H9 (cell line): ENCODE results near the gene LRRC26. TPM values are rescaled to one million over a fixed set of nuclear protein-coding genes. Genes with fewer than 3 reads are reported as not detected.

Source experiments
- DNase-seq: peaks from one replicate; pipeline ENCODE4 v3.0.0-alpha.2; 2017
- H2AFZ ChIP-seq: one replicate; pipeline ENCODE4 v1.6.1; 2013; ENCODE audit warnings: mild to moderate bottlenecking, low read length, control low read depth, moderate library complexity
- H2AK5ac ChIP-seq: 2 replicates; pipeline ENCODE4 v1.6.1; 2013; ENCODE audit warnings: low read length, control low read depth, mixed read lengths; ENCODE audit not compliant: insufficient read length
- H2BK120ac ChIP-seq: one replicate; pipeline ENCODE4 v1.6.1; 2013; ENCODE audit warnings: low read depth, mild to moderate bottlenecking, low read length, control low read depth, inconsistent platforms; ENCODE audit not compliant: poor library complexity, severe bottlenecking
- H2BK12ac ChIP-seq: 2 replicates; pipeline ENCODE4 v1.6.1; 2013; ENCODE audit warnings: low read length, control low read depth, mixed read lengths, low read depth; ENCODE audit not compliant: insufficient read length
- H2BK15ac ChIP-seq: 2 replicates; pipeline ENCODE4 v1.6.1; 2013; ENCODE audit warnings: low read depth, low read length, control low read depth
- H2BK20ac ChIP-seq: one replicate; pipeline ENCODE4 v1.6.1; 2013; ENCODE audit warnings: low read depth, mild to moderate bottlenecking, low read length, control low read depth, inconsistent platforms; ENCODE audit not compliant: poor library complexity, severe bottlenecking
- H2BK5ac ChIP-seq: 2 replicates; pipeline ENCODE4 v1.6.1; 2013; ENCODE audit warnings: low read length, control low read depth, mixed read lengths; ENCODE audit not compliant: insufficient read length
- H3K14ac ChIP-seq: 2 replicates; pipeline ENCODE4 v1.6.1; 2013; ENCODE audit warnings: low read length, control low read depth; ENCODE audit not compliant: insufficient read depth
- H3K18ac ChIP-seq: 2 replicates; pipeline ENCODE4 v1.6.1; 2013; ENCODE audit warnings: low read depth, mild to moderate bottlenecking, mixed read lengths, low read length, control low read depth; ENCODE audit not compliant: insufficient read length
- H3K23ac ChIP-seq: 2 replicates; pipeline ENCODE4 v1.6.1; 2013; ENCODE audit warnings: low read length, control low read depth, mixed read lengths, low read depth; ENCODE audit not compliant: insufficient read length
- H3K23me2 ChIP-seq: 2 replicates; pipeline ENCODE4 v1.6.1; 2013; ENCODE audit warnings: low read depth, mild to moderate bottlenecking, mixed read lengths, low read length, control low read depth; ENCODE audit not compliant: insufficient read length, poor library complexity, severe bottlenecking
- H3K27ac ChIP-seq: 2 replicates; pipeline ENCODE4 v1.5.1; 2013; ENCODE audit warnings: low read length, control low read depth, mixed read lengths, low read depth; ENCODE audit not compliant: insufficient read length
- H3K27me3 ChIP-seq: 2 replicates; pipeline ENCODE4 v1.6.1; 2013; ENCODE audit warnings: low read length, control low read depth, inconsistent platforms; ENCODE audit not compliant: insufficient read depth
- H3K4ac ChIP-seq: 2 replicates; pipeline ENCODE4 v1.6.1; 2013; ENCODE audit warnings: low read depth, mild to moderate bottlenecking, control low read depth, inconsistent platforms, low read length, moderate library complexity
- H3K4me1 ChIP-seq: 2 replicates; pipeline ENCODE4 v1.6.1; 2013; ENCODE audit warnings: low read length, control low read depth, inconsistent platforms; ENCODE audit not compliant: insufficient read depth
- H3K4me2 ChIP-seq: 2 replicates; pipeline ENCODE4 v1.6.1; 2013; ENCODE audit warnings: low read length, control low read depth, mixed read lengths; ENCODE audit not compliant: insufficient read length, insufficient read depth
- H3K56ac ChIP-seq: 2 replicates; pipeline ENCODE4 v1.6.1; 2013; ENCODE audit warnings: low read depth, mild to moderate bottlenecking, mixed read lengths, low read length, control low read depth; ENCODE audit not compliant: insufficient read length
- H3K79me1 ChIP-seq: 2 replicates; pipeline ENCODE4 v1.6.1; 2013; ENCODE audit warnings: low read depth, mild to moderate bottlenecking, moderate library complexity, low read length, control low read depth, inconsistent platforms; ENCODE audit not compliant: insufficient read depth, poor library complexity, severe bottlenecking
- H3K79me2 ChIP-seq: 2 replicates; pipeline ENCODE4 v1.6.1; 2013; ENCODE audit warnings: low read length, control low read depth, inconsistent platforms; ENCODE audit not compliant: insufficient read depth
- H3K9ac ChIP-seq: 2 replicates; pipeline ENCODE4 v1.6.1; 2013; ENCODE audit warnings: low read length, control low read depth, mixed read lengths; ENCODE audit not compliant: insufficient read length; ENCODE audit errors: extremely low read depth
- H3K9me3 ChIP-seq: one replicate; pipeline ENCODE4 v1.6.1; 2013; ENCODE audit warnings: low read depth, low read length, inconsistent platforms; ENCODE audit not compliant: control insufficient read depth
- H3T11ph ChIP-seq: one replicate; pipeline ENCODE4 v1.6.1; 2013; ENCODE audit warnings: mild to moderate bottlenecking, low read length, control low read depth, inconsistent platforms
- H4K20me1 ChIP-seq: one replicate; pipeline ENCODE4 v1.6.1; 2013; ENCODE audit not compliant: control insufficient read depth, insufficient read length, insufficient read depth
- H4K5ac ChIP-seq: 2 replicates; pipeline ENCODE4 v1.6.1; 2013; ENCODE audit warnings: low read depth, mild to moderate bottlenecking, mixed read lengths, low read length, control low read depth; ENCODE audit not compliant: insufficient read length
- H4K8ac ChIP-seq: replicated peaks from 2 replicates; pipeline ENCODE4 v1.6.1; 2013; ENCODE audit warnings: low read length, control low read depth, mixed read lengths, low read depth; ENCODE audit not compliant: insufficient read length
- H4K91ac ChIP-seq: 2 replicates; pipeline ENCODE4 v1.6.1; 2013; ENCODE audit warnings: low read depth, mild to moderate bottlenecking, moderate library complexity, mixed read lengths, low read length, control low read depth; ENCODE audit not compliant: insufficient read length
- H3K27ac Mint-ChIP-seq, 3 experiments: 2 replicates in 2 of 3; 3 replicates in 1 of 3; pipeline ENCODE4 v1.8.0; 2020 to 2021; ENCODE audit warnings: mixed read lengths in 3 of 3, mild to moderate bottlenecking in 1 of 3, moderate library complexity in 1 of 3
- H3K27me3 Mint-ChIP-seq: 2 replicates; pipeline ENCODE4 v1.8.0; 2021; ENCODE audit warnings: low read depth, mild to moderate bottlenecking, moderate library complexity, mixed read lengths
- H3K36me3 Mint-ChIP-seq, 3 experiments: 2 replicates in 2 of 3; 3 replicates in 1 of 3; pipeline ENCODE4 v1.8.0; 2020 to 2021; ENCODE audit warnings: low read depth in 3 of 3, mixed read lengths in 3 of 3; ENCODE audit not compliant: insufficient read depth in 1 of 3
- H3K4me1 Mint-ChIP-seq, 2 experiments: 2 replicates each; pipeline ENCODE4 v1.8.0; 2020; ENCODE audit warnings: mixed read lengths in 2 of 2
- H3K4me3 Mint-ChIP-seq, 2 experiments: 2 replicates in 1 of 2; 3 replicates in 1 of 2; pipeline ENCODE4 v1.8.0; 2020 to 2021; ENCODE audit warnings: mild to moderate bottlenecking in 2 of 2, mixed read lengths in 2 of 2, moderate library complexity in 1 of 2
- H3K9me3 Mint-ChIP-seq, 2 experiments: 2 replicates in 1 of 2; 3 replicates in 1 of 2; pipeline ENCODE4 v1.8.0; 2020; ENCODE audit warnings: mild to moderate bottlenecking in 2 of 2, mixed read lengths in 2 of 2, moderate library complexity in 1 of 2
- WGBS: extraction: QIAGEN DNeasy Blood & Tissue Kit; methylation state at CpG from one replicate; pipeline ENCODE4 v1.1.7; 2013; ENCODE audit warnings: missing lambda C conversion rate, low lambda C conversion rate, mixed read lengths; ENCODE audit not compliant: insufficient read length; ENCODE audit errors: extremely low coverage; 5-methylcytosine and 5-hydroxymethylcytosine counted together
- total RNA-seq: library from RNA; stranded (reverse); gene quantifications from 2 replicates; pipeline ENCODE4 v1.2.1, GENCODE V29; 2021
- TF ChIP-seq, protein P1 (sequence below): fragments of 200-600 bp; sonication (generic); conservative IDR thresholded peaks from 3 replicates; pipeline ENCODE4 v1.8.0; 2021; ENCODE audit warnings: antibody characterized with exemption, mild to moderate bottlenecking

The LRRC26 gene
- total RNA-seq, 1 experiment from 2014 or later, result 0.96 TPM

DNA sequence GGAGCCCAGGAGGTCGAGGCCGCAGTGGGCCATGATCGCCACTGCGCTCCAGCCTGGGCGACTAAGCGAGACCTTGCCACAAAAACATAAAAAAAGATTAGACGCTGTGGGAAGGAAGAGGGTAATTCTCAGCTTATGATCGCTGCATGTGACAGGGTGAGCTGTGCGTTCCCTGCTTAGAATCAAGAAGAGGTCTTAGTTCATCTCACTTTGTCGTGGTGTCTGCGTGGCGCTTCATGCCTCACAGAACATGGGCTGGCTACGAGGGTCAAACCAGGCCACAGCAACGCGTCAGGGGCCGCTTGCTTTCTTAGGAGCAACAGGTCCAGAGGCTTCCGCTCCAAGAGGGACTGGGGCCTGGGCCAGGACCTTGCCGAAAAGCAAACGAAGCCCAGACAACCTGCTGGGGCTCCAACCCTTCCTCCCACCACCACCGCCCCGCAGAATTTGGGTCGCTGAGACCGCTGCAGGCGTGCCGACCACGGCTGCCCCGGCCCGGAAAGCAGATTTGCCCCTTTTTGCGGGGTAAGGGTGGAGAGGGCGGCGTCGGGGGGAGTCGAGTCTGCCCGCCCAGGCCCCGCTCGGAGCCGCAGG, 40.9 kb downstream of the LRRC26 start:
- Mint-ChIP-seq H3K36me3 (no peaks in the 10 kb centered on the region; a peak in 1 of 7 replicates), H3K27me3 (peaks cover 36% of the 10 kb centered on the region), H3K4me3 (peak overlapping the region; percentile 76 to 81), H3K27ac (no peak overlapping the region), H3K9me3 (no peaks in the 10 kb centered on the region), H3K4me1 (peaks cover 14 to 17% of the 10 kb centered on the region in 2 experiments)
- H3K14ac ChIP-seq, result peak overlapping the region; percentile 72
- no peak overlapping the region for H4K8ac ChIP-seq
- H2BK12ac ChIP-seq, result no peak overlapping the region
- peak overlapping the region; percentile 71 for H3K4me2 ChIP-seq
- H3K27me3 ChIP-seq, result no peaks in the 10 kb centered on the region
- no peak overlapping the region for H4K91ac ChIP-seq
- H3K23ac ChIP-seq, result no peak overlapping the region
- H3K18ac ChIP-seq, result no peak overlapping the region
- peaks cover 4% of the 10 kb centered on the region for H3K23me2 ChIP-seq
- no peak overlapping the region for H2BK5ac ChIP-seq
- no peak overlapping the region for H3T11ph ChIP-seq
- H3K4me1 ChIP-seq, result no peaks in the 10 kb centered on the region
- no CpG with 5 or more reads among the region's 37 CpGs for WGBS
- no peak overlapping the region for H3K56ac ChIP-seq
- TF ChIP-seq, protein P1, sequence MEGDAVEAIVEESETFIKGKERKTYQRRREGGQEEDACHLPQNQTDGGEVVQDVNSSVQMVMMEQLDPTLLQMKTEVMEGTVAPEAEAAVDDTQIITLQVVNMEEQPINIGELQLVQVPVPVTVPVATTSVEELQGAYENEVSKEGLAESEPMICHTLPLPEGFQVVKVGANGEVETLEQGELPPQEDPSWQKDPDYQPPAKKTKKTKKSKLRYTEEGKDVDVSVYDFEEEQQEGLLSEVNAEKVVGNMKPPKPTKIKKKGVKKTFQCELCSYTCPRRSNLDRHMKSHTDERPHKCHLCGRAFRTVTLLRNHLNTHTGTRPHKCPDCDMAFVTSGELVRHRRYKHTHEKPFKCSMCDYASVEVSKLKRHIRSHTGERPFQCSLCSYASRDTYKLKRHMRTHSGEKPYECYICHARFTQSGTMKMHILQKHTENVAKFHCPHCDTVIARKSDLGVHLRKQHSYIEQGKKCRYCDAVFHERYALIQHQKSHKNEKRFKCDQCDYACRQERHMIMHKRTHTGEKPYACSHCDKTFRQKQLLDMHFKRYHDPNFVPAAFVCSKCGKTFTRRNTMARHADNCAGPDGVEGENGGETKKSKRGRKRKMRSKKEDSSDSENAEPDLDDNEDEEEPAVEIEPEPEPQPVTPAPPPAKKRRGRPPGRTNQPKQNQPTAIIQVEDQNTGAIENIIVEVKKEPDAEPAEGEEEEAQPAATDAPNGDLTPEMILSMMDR, result no peak
- H3K9ac ChIP-seq, result peak overlapping the region; percentile 28
- no peaks in the 10 kb centered on the region for H3K9me3 ChIP-seq
- H2BK15ac ChIP-seq, result no peak overlapping the region
- no peak overlapping the region for H2BK120ac ChIP-seq
- no peaks in the 10 kb centered on the region for H4K20me1 ChIP-seq
- no peak overlapping the region for H3K27ac ChIP-seq
- H2AK5ac ChIP-seq, result no peak overlapping the region
- no peak overlapping the region for H2BK20ac ChIP-seq
- no peaks in the 10 kb centered on the region for H3K79me1 ChIP-seq
- no peaks in the 10 kb centered on the region for H3K79me2 ChIP-seq
- H4K5ac ChIP-seq, result no peak overlapping the region
- no peak overlapping the region for H3K4ac ChIP-seq
- DNase-seq, result no peak
- no peak overlapping the region for H2AFZ ChIP-seq
